Stomach (tissue), 9 donors: ENCODE measurements around the gene HIF1AN. TPM values are rescaled to one million over a fixed set of nuclear protein-coding genes. Genes with fewer than 3 reads are reported as not detected.
A peak's percentile ranks its signal among the peaks of the same experiment; 100 is the strongest.
"Not testable (repeated sequence)": the region's sequence is repeated elsewhere in the genome, so short reads cannot be mapped to it uniquely, and the experiment has no call there.

Experiments used
- DNase-seq, 2 donors: peaks; one replicate each; pipeline versions ENCODE4 v3.0.0 to v3.0.0-alpha.2; 2013 to 2019
- H3K27ac ChIP-seq, 5 donors: fragments of 200-600 bp in 4 of 5; sonication (generic) in 4 of 5; one replicate each; pipeline ENCODE4 v1.5.1; 2013 to 2019; ENCODE audit warnings: mild to moderate bottlenecking in 1 of 5, moderate library complexity in 1 of 5
- H3K27me3 ChIP-seq, 3 donors: fragments of 200-600 bp; sonication (generic); one replicate each; pipeline ENCODE4 v1.5.1; 2017 to 2019; ENCODE audit warnings: mixed run types in 1 of 3
- H3K36me3 ChIP-seq, 4 donors: fragments of 200-600 bp; sonication (generic); 1 replicate in 3 of 4; 2 replicates in 1 of 4; pipeline ENCODE4 v1.5.1; 2016 to 2019
- H3K4me1 ChIP-seq, 4 donors: fragments of 200-600 bp; sonication (generic); one replicate each; pipeline ENCODE4 v1.5.1; 2016 to 2019
- H3K4me3 ChIP-seq, 4 donors: fragments of 200-600 bp; sonication (generic) in 3 of 4; one replicate each; pipeline ENCODE4 v1.5.1; 2016 to 2019; ENCODE audit warnings: mild to moderate bottlenecking in 1 of 4
- H3K9me3 ChIP-seq, 4 donors: fragments of 200-600 bp; sonication (generic); one replicate each; pipeline ENCODE4 v1.5.1; 2016 to 2019
- EP300 ChIP-seq: sonication (generic); formaldehyde crosslinking; IDR thresholded peaks from one replicate; pipeline ENCODE4 v1.6.1; 2017; ENCODE audit warnings: antibody characterized with exemption
- POLR2A ChIP-seq, 4 donors: fragments of 450-650 bp; IDR thresholded peaks; one replicate each; pipeline ENCODE4 v1.6.1; 2016; ENCODE audit warnings: antibody characterized with exemption in 4 of 4, control low read depth in 2 of 4, mild to moderate bottlenecking in 1 of 4, moderate library complexity in 1 of 4
- POLR2AphosphoS5 ChIP-seq, 3 donors: sonication (generic); formaldehyde crosslinking; IDR thresholded peaks; one replicate each; pipeline ENCODE4 v1.6.1; 2016; ENCODE audit warnings: antibody characterized with exemption in 3 of 3
- WGBS, 5 donors: extraction: QIAGEN DNeasy Blood & Tissue Kit in 3 of 5; methylation state at CpG; one replicate each; pipeline versions ENCODE4 v1.1.5 to v1.1.7; 2013 to 2018; 5-methylcytosine and 5-hydroxymethylcytosine counted together
- intact Hi-C: fragments of 100-400 bp; cut with DNase I; formaldehyde crosslinking; loops from one replicate; pipeline ENCODE4 v1.15.1; 2023; ENCODE audit warnings: low total_unique reads
- polyA plus RNA-seq, 3 donors: library from polyadenylated mRNA; stranded (reverse); fragments of 200-250 nt; gene quantifications; one replicate each; pipeline ENCODE4 v1.2.3, GENCODE V29; 2013
- total RNA-seq, 5 donors: library from RNA; depleted of rRNA; stranded (reverse); fragments of >200 nt; gene quantifications; one replicate each; pipeline versions ENCODE4 v1.1.0 to v1.2.3, GENCODE V29; 2014 to 2016
- TF ChIP-seq, protein P1 (sequence below), 7 experiments: fragments of 450-650 bp in 4 of 7; fragments of 200-600 bp in 3 of 7; sonication (generic) in 3 of 7; IDR thresholded peaks; one replicate each; pipeline ENCODE4 v1.5.1; 2016 to 2019; ENCODE audit warnings: antibody characterized with exemption in 7 of 7, control low read depth in 2 of 7, mild to moderate bottlenecking in 1 of 7
- donor health status: healthy with polysubstance abuse.
- donor health status: Bipolar disorder and iron deficiency.
- donor health status: healthy.

Gene HIF1AN
- total and polyA plus RNA-seq, 8 donors = 3.2 to 19.6 (median 6.3) TPM

DNA sequence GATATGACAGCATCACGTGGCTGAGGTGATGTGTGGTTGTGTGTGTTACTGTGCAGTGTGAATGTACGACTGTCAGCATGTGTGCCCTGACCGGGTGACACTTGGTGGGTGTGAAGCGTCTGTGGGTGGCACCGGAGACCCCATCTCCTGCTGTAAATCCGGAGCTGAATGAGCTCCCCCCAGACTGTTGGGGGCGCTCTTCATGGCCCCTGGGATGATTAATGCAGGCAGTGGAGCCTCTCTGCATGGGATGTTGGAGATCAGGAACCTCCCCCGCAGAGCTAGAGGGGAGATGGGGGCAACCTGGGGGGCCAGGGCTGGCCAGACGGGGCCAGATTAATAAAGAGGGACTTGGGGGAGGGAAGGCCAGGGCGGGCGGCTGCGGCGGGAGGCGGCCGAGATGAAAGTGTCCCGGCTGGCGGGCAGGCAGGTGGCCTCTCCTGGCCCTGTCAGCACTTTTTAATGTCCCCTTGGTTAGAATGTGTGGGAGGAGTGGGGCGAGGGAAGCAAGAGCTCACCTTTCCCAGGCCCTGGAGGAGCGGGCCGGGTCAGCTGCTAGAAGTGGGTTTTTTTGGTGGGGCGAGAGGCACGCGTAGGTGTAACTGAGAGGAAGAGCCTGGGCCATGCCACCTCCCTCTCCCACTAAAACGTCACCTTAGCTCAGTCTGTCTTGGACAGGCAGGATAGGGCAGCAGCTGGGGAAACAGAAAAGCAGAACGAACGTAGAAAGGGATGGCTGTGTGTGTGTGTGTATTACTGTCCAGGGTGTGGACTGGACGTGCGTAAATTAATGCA, 34.1 kb downstream of the HIF1AN start:
- H3K36me3 ChIP-seq = no peaks in the 10 kb centered on the region
- H3K4me1 ChIP-seq = no peaks in the 10 kb centered on the region
- no peak overlapping the region for H3K4me3 ChIP-seq
- WGBS, 5 donors = 13 to 23% (median 17%) methylated on average over 28 of the region's 28 CpGs
- TF ChIP-seq, protein P1, sequence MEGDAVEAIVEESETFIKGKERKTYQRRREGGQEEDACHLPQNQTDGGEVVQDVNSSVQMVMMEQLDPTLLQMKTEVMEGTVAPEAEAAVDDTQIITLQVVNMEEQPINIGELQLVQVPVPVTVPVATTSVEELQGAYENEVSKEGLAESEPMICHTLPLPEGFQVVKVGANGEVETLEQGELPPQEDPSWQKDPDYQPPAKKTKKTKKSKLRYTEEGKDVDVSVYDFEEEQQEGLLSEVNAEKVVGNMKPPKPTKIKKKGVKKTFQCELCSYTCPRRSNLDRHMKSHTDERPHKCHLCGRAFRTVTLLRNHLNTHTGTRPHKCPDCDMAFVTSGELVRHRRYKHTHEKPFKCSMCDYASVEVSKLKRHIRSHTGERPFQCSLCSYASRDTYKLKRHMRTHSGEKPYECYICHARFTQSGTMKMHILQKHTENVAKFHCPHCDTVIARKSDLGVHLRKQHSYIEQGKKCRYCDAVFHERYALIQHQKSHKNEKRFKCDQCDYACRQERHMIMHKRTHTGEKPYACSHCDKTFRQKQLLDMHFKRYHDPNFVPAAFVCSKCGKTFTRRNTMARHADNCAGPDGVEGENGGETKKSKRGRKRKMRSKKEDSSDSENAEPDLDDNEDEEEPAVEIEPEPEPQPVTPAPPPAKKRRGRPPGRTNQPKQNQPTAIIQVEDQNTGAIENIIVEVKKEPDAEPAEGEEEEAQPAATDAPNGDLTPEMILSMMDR (IDR thresholded peaks at IDR 0.05) = no peak
- intact Hi-C loops = no loop called here
- H3K9me3 ChIP-seq = no peaks in the 10 kb centered on the region
- H3K27me3 ChIP-seq = peaks cover 0 to 93% (median 53%) of the 10 kb centered on the region in 3 donors
- DNase-seq = peak in 1 of 2 donors; percentile 17
- H3K27ac ChIP-seq = no peak overlapping the region

DNA sequence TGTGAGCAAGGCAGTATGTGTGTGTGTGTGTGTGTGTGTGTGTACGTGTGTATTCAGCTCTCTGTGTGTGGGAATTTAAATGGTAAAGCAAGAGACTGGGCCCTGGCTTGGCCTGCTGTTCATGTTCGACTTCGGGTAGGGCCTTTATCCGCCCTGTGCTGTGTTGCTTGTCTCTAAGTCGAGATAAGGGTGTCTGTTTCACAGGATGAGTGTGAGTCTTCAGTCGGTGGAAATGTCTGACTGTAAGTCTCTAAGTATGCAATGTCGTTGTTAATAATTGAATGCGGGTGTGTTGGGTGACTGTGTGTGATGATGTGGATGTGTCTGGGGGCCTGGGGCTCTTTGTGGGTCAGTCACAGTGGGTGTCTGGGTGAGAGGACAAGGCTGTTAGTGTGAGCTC, 34.8 kb downstream of the HIF1AN start:
- Histone ChIP-seq H3K9me3 (no peaks in the 10 kb centered on the region), H3K27ac (no peak overlapping the region), H3K27me3 (peaks cover 0 to 93% (median 47%) of the 10 kb centered on the region in 3 donors), H3K4me3 (no peak overlapping the region), H3K4me1 (no peaks in the 10 kb centered on the region), H3K36me3 (no peaks in the 10 kb centered on the region)
- DNase-seq = no peak
- 50 to 64% (median 57%) methylated on average over 8 of the region's 8 CpGs for WGBS, 5 donors
- TF ChIP-seq POLR2A (IDR thresholded peaks at IDR 0.05) (no peak), POLR2AphosphoS5 (IDR thresholded peaks at IDR 0.05) (no peak), EP300 (no peak)
- TF ChIP-seq, protein P1 (IDR thresholded peaks at IDR 0.05) = no peak
- intact Hi-C loops = no loop called here

DNA sequence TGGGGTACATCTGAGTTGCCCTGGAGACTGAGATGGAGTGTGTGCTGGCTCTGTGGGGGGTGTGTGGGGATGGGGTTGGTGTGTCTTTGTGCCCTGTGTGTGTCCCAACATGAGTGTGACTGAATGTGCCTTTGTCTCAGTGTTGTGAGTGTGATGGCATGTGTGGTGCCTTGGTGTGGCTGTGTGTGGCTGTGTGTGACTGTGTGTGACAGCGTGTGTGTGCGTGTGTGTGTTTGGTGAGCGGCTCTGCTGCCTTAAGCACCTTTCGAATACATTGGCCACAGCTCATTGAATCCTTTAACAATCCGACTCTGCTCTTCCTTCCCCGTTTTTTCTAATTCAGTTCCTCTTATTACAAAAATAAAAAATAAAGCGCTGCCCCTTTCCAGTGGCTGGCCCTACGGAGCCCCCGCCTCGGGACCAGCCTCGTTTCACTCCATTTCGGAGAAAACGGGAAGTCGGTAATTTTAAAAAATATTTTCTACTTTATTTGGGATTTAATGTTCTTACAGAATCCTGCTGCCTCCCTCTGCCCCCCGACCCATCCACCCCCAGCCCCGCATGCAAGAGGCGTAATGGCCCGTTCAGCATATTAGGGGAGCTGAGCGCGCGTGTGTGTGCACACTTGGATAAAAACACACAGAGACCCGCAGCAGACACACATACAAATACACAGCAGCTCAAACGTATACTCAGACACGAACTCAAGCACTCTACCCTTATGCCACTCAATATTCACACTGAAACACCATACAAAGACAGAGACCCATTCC, 35.5 kb downstream of the HIF1AN start:
- Histone ChIP-seq H3K4me3 (no peak overlapping the region), H3K4me1 (no peaks in the 10 kb centered on the region), H3K27me3 (peaks cover 0 to 92% (median 42%) of the 10 kb centered on the region in 3 donors), H3K9me3 (no peaks in the 10 kb centered on the region), H3K36me3 (no peaks in the 10 kb centered on the region), H3K27ac (no peak overlapping the region)
- 83 to 87% (median 86%) methylated on average over 24 of the region's 24 CpGs for WGBS, 5 donors
- no peak for DNase-seq
- no peak for TF ChIP-seq POLR2A (IDR thresholded peaks at IDR 0.05)
- no peak for TF ChIP-seq POLR2AphosphoS5 (IDR thresholded peaks at IDR 0.05)
- no peak for TF ChIP-seq EP300
- TF ChIP-seq, protein P1 (IDR thresholded peaks at IDR 0.05) = no peak
- intact Hi-C loops = no loop called here

GRCh38 chr10:100575146-100575545, 39.4 kb downstream of the HIF1AN start:
- intact Hi-C loops, H3K4me1 ChIP-seq, DNase-seq, H3K9me3 ChIP-seq, H3K27ac ChIP-seq, H3K36me3 ChIP-seq, H3K4me3 ChIP-seq: not testable (repeated sequence)
- WGBS, 5 donors = 65 to 86% (median 77%) methylated on average over 7 of the region's 7 CpGs
- H3K27me3 ChIP-seq = peaks cover 0 to 80% (median 23%) of the 10 kb centered on the region in 3 donors
